ENCODE measurements around the gene RHBDD3. TPM values are rescaled to one million over a fixed set of nuclear protein-coding genes. Genes with fewer than 3 reads are reported as not detected.

Gene RHBDD3
- total RNA-seq, 4 donors from 2014 or later = 8.9 to 24.1 (median 20.5) TPM

- H3K4me3 ChIP-seq (ENCODE audit: low read depth, poor library complexity, severe bottlenecking) = peak overlapping the region; percentile 89
- intact Hi-C loops (cut with DNase I; ENCODE audit: low total_unique reads) = no loop called here
- TF ChIP-seq CTCF (IDR thresholded peaks at IDR 0.05) (no peak), POLR2A (IDR thresholded peaks at IDR 0.05) (no peak)
- DNase-seq (ENCODE audit: low spot score in 2 of 2) = peak in 1 of 2 donors; percentile 82
- 0 to 1% methylated on average over 14 of the region's 14 CpGs for WGBS, 2 donors
Observed at GRCh38 chr22:29269230-29269604, 1.4 kb upstream of the RHBDD3 start.

- intact Hi-C loops (cut with DNase I; ENCODE audit: low total_unique reads) = no loop called here
- peak; percentile 34 to 90 for DNase-seq (ENCODE audit: low spot score in 2 of 2)
- no peak for TF ChIP-seq CTCF (IDR thresholded peaks at IDR 0.05)
- TF ChIP-seq POLR2A (IDR thresholded peaks at IDR 0.05) = no peak
- 0 to 1% methylated on average over 25 to 31 of the region's 51 CpGs for WGBS, 2 donors
- H3K4me3 ChIP-seq (ENCODE audit: low read depth, poor library complexity, severe bottlenecking) = peak overlapping the region; percentile 89
Observed at GRCh38 chr22:29268511-29269229, 889 bp upstream of the RHBDD3 start.

GRCh38 chr22:29267462-29267857, 321 bp downstream of the RHBDD3 start:
- 0 to 1% methylated on average over 19 to 24 of the region's 32 CpGs for WGBS, 2 donors
- peak overlapping the region; percentile 89 for H3K4me3 ChIP-seq (ENCODE audit: low read depth, poor library complexity, severe bottlenecking)
- intact Hi-C loops (cut with DNase I; ENCODE audit: low total_unique reads) = no loop called here
- DNase-seq (ENCODE audit: low spot score in 2 of 2) = no peak
- TF ChIP-seq CTCF (IDR thresholded peaks at IDR 0.05) (no peak), POLR2A (IDR thresholded peaks at IDR 0.05) (no peak)

- H3K4me3 ChIP-seq (ENCODE audit: low read depth, poor library complexity, severe bottlenecking) = peak overlapping the region; percentile 89
- no peak for TF ChIP-seq CTCF (IDR thresholded peaks at IDR 0.05)
- TF ChIP-seq POLR2A (IDR thresholded peaks at IDR 0.05) = no peak
- DNase-seq (ENCODE audit: low spot score in 2 of 2) = peak in 1 of 2 donors; percentile 86
- 19 to 22% methylated on average over 13 of the region's 13 CpGs for WGBS, 2 donors
- intact Hi-C loops (cut with DNase I; ENCODE audit: low total_unique reads) = no loop called here
Observed at GRCh38 chr22:29266564-29267461, 968 bp downstream of the RHBDD3 start.

GRCh38 chr22:29265929-29266328, 1.9 kb downstream of the RHBDD3 start:
- no peak for DNase-seq (ENCODE audit: low spot score in 2 of 2)
- TF ChIP-seq POLR2A (IDR thresholded peaks at IDR 0.05) (no peak), CTCF (IDR thresholded peaks at IDR 0.05) (no peak)
- intact Hi-C loops (cut with DNase I; ENCODE audit: low total_unique reads) = no loop called here
- WGBS, 2 donors = 69 to 72% methylated on average over 4 of the region's 4 CpGs
- H3K4me3 ChIP-seq (ENCODE audit: low read depth, poor library complexity, severe bottlenecking) = no peak overlapping the region
